Measurements from ENCODE around the gene RENBP.

RENBP gene

GRCh38 chrX:153934148-153934761 lies 10.2 kb downstream of the RENBP start:
- no peak for DNase-seq (ENCODE audit: low read depth in 2 of 2)

DNA sequence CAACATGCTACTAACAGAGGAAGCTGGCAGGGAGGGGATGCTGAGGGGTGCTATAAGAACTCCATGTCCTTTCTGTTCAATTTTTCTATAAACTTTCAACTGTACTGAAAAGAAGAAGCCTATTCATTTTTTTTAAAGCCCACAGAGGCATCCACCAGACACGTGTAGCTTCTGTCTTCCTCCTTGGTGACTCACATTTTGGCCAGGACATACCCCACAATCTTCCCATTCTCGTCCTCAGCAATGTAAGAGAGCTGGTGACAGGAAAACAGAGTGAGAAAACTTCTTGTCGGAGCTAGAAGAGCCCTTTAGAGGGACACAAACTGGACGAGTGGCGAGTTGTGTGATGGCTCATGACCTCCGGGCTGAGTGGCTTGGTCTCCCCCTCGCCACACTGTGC lies 10.7 kb downstream of the RENBP start:
- DNase-seq (ENCODE audit: low read depth in 2 of 2): no peak

DNA sequence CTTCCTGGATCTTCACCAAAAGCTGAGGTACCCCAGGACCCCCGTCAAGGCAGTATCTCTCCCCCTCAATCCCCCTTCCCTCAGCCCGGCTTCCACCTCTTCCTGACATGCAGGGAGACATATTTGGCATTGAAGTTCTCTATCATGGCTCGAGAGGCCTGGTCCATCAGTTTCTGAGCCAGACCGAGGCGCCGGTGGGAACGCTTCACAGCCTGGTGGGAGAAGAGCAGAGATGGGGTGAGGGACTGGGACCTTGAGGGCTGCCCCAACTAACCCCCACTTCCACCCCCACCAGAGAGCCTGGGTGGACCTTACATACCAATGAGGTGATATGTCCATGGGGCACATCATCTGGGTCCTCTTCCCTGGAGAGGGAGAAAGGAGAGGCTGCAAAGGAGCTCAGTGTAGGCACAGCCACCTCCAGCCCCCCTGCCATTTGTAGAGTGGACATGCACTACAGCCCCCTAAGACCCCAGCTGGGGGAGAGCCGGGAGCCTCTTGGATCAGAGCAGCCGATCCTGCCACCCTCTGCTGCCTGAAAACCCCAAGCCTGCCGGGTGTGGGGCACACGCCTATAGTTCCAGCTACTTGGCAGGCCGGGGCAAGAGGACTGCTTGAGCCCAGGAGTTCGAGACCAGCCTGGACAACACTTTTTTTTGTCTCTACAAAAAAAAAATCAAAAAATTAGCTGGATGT lies 12.1 kb downstream of the RENBP start:
- DNase-seq (ENCODE audit: low read depth in 2 of 2): no peak

- DNase-seq (ENCODE audit: low read depth in 2 of 2): no peak
Measured at GRCh38 chrX:153931748-153932147, 12.7 kb downstream of the RENBP start.

GRCh38 chrX:153931151-153931550 lies 13.3 kb downstream of the RENBP start:
- DNase-seq (ENCODE audit: low read depth in 2 of 2): no peak

- no peak for DNase-seq (ENCODE audit: low read depth in 2 of 2)
Measured at GRCh38 chrX:153930011-153930910, 14.2 kb downstream of the RENBP start.

DNA sequence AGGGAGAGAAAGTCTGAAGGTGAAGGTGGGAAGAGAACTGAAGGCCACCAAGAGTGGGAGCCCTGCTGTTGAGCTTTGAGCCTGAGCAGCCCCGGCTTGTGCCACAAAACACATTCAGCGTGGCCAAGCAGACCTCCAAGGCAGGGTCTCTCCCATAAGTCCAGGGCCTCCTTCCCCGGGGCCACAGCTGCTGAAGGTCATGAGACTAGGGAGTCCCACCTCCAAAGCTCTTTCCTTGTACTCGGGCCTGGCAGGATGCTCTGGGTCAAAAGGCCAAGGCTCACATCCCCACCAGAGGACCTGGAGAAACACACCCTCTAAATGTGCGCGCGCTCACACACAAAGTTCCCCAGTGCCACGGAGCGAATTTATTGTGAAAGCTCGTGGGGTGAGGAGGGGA lies 14.9 kb downstream of the RENBP start:
- DNase-seq (ENCODE audit: low read depth in 2 of 2): no peak

DNA sequence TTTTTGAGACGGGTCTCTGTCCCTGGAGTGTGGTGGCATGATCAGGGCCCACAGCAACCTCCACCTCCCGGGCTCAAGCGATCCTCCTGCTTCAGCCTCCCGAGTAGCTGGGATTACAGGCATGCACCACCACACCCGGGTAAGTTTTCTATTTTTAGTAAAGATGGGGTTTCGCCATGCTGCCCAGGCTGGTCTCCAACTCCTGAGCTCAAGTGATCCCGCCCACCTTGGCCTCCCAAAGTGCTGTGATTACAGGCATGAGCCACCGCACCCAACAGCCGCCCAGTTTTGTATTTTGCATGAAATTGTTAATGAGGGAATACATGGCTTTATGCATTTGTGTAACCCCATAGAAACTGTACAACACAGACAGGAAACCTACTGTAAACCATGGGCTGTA lies 15.6 kb downstream of the RENBP start:
- no peak for DNase-seq (ENCODE audit: low read depth in 2 of 2)

GRCh38 chrX:153927922-153928760 lies 16.3 kb downstream of the RENBP start:
- DNase-seq (ENCODE audit: low read depth in 2 of 2): peak; percentile 92

- DNase-seq (ENCODE audit: low read depth in 2 of 2): no peak
Measured at GRCh38 chrX:153927672-153927921, 16.8 kb downstream of the RENBP start.

DNA sequence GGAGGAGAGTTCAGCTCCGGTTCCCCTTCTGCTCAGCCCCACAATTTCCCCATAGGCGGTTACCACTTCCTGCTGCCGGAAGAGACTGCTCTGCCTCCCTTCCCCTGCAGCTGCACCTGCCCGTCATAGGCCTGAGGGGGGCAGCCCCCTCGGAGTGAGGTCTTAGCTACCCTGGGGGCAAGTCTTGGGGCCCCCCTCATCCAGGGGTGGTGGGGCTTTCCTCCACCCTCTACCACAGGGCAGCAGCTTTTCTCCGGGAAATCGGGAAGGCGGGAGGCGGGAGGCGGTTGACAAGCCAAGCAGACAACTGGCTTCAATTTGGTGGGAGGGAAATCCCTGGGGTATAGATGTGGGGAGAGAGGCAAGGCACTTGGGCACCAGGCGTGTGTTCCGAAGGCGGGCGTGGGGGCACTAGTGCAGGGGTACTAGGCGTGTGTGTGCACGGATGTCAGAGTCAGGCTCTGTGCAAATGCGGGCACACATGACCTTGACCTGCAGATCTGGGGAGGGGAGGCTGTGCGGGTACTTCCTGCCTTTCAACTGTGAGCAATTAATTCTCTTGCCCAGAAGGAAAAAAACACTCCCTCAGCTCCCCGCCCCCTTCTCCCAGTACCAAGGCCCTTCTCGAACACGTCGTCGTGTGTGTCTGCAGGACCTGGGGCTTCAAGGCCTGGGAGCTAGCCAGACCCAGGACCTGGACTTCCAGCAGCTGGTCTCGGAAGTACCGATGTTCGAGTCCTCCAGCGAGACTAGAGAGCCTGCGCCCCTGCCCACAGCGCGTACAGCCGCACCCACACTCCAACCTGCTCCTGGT lies 17.4 kb downstream of the RENBP start:
- no peak for DNase-seq (ENCODE audit: low read depth in 2 of 2)

GRCh38 chrX:153926552-153926857 lies 17.9 kb downstream of the RENBP start:
- DNase-seq (ENCODE audit: low read depth in 2 of 2): no peak

- no peak for DNase-seq (ENCODE audit: low read depth in 2 of 2)
Measured at GRCh38 chrX:153925739-153926551, 18.5 kb downstream of the RENBP start, which contains the start of gene ARHGAP4. Gene ARHGAP4 (minus strand): TSS chrX:153926264. CDS start chrX:153926202, 62 bp downstream.

- DNase-seq (ENCODE audit: low read depth in 2 of 2): no peak
Measured at GRCh38 chrX:153925387-153925738, 19.1 kb downstream of the RENBP start.

GRCh38 chrX:153924149-153924861 lies 20.1 kb downstream of the RENBP start:
- DNase-seq (ENCODE audit: low read depth in 2 of 2): no peak

DNA sequence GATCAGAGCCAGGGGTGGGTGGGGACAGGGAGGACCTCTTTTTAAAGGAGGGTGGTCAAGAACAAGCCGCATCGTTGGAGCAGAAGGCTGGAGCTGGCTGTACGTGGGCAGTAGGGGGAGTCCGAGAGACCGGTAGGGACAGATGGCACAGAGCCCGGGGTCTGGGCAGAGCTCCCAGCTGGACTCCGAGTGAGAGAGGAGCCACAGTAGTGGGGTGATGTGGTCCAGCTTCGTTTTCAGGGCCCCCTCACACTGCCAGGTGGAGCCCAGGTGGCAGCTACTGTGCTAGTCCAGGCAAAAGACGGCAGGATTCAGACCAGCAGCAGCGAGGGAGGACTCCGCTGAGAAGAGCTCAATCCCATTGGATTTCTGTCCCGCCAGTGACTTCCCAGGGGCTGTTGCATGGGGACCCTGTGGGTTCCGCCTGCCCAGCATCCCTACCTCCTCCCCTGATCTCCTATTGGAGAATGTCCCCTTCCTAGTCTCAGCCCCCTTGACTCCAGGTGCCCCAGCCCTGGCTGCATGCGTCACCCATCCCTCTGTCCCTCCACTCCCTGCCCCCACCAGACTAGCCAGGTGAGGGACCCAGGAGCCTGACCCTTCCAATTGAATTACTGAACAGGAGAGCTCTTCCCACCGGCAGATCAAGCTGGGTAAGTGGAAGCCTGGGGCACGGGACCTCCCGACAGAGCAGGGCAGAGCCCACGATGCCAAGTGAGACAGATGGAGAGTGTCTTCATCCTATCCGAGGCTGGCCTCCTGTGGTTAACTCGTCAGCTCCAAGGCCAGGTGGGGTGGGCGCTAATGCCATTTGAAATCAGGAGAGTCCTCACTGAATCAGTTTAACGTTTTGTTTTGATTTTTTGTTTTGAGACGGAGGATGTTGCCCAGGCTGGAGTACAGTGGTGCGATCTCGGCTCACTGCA lies 21.2 kb downstream of the RENBP start:
- DNase-seq (ENCODE audit: low read depth in 2 of 2): no peak

GRCh38 chrX:153921511-153922446 lies 22.7 kb downstream of the RENBP start:
- no peak for DNase-seq (ENCODE audit: low read depth in 2 of 2)

- no peak for DNase-seq (ENCODE audit: low read depth in 2 of 2)
Measured at GRCh38 chrX:153921070-153921469, 23.4 kb downstream of the RENBP start.

Measured in fibroblast of skin of left biceps (primary cell).